Hematopoietic multipotent progenitor cell treated with erythropoietin and hydrocortisone succinate and interleukin-3 and kit ligand, for 17 days (in vitro differentiated cells): ENCODE measurements around the gene CERS6.

Experiments
- DNase-seq: peaks from one replicate; pipeline ENCODE4 v3.0.0-alpha.2; 2015; ENCODE audit warnings: low spot score

CERS6 gene

GRCh38 chr2:168443818-168444217 is 12.3 kb upstream of the CERS6 start:
- no peak for DNase-seq

GRCh38 chr2:168445960-168446359 is 10.1 kb upstream of the CERS6 start:
- no peak for DNase-seq

DNA sequence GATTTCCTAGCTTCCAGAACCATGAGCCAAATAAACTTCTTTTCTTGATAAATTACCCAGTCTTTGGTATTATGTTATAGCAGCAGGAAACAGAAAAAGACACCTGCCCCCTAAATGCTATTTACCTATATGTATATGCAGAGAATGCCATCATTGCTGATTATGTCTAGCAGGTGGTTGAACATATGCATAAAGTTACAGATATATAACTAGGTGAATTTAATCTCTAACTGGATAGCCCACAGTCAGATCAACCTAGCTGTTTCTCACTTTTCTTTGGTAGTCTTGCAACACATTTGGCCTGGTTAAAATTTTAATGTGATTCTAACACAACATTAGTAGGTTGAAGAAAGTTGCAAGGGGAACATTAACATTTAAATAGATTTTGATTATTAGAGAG is 7.1 kb upstream of the CERS6 start:
- DNase-seq: no peak

GRCh38 chr2:168449419-168449818 is 6.7 kb upstream of the CERS6 start:
- DNase-seq: no peak

- DNase-seq: no peak
Measured at GRCh38 chr2:168450171-168450570, 5.9 kb upstream of the CERS6 start.

- DNase-seq: no peak
Measured at GRCh38 chr2:168450732-168451131, 5.3 kb upstream of the CERS6 start.

- DNase-seq: no peak
Measured at GRCh38 chr2:168452781-168453180, 3.3 kb upstream of the CERS6 start.

- no peak for DNase-seq
Measured at GRCh38 chr2:168453404-168453803, 2.7 kb upstream of the CERS6 start.

DNA sequence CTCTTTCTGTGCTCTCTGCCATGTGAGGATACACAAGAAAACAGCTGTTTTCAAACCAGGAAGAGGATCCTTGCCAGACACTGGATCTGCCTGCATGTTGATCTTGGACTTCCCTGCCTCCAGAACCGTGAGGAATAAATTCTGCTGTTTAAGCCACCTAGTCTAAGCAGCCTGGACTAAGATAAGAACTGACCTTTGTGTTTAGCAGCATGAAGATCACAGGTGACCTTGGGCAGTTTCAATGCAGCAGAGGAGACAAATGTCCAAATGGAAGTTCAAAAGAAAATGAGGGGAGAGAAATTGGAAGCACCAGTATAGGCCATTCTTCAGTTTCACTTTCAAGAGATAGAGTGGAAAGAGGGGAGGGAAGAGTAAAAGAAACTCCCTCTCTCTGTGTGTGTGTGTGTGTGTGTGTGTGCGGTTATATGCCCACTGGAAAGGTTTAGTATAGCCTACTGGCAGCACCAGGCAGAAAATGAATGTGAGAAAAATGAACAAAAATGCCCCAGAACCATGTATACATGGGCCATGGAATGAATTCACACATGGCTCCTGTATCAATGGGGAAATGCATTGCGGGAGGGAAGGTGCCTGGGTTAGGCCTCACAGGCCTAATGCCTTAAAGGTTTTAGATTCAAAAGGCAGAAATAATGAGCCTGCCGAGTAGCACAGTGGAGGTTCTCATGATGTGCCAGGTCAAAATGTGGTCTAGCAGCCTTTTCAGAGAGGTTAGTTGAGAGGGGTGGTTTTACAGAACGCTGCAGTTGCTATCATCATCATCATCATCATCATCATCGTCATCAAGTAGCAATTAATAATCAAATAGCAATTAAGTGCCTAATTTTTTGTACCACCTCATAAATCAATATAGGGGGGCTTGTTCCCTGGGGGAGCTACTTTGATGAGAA is 1.1 kb upstream of the CERS6 start:
- no peak for DNase-seq

DNA sequence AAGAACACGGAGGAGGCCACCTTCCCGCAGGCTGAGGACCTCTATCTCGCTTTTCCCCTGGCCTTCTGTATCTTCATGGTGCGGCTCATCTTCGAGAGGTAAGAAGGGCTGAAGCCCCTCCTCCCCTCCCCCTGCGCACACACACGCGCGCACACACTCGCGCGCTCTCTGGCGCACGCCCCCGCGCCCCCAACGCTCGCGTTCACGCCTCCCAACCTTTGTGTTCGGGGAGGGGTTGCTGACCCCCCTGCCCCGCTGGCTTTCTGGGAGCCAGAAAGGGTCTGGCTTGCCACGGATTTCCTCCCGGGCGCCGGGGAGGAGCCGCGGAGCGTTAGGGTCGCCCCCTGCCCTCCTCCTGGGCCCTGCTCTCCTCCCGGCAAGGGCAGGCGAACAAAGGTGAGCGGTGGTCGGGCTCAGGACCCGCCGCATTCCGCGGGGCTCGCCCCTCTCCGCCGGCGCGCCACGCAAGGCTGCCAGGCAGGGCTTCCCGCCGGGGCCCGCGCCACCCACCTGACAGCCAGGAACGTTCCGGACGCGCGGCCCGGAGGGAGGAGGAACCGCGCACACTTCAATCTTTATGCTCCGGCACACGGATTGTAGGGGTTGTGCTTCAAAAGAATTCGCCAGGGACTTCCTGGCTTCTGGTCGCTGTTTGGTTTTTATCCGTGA is 583 bp downstream of the CERS6 start:
- peak; percentile 8 for DNase-seq

GRCh38 chr2:168457190-168457895 is 1.3 kb downstream of the CERS6 start:
- no peak for DNase-seq

GRCh38 chr2:168458139-168458538 is 2.1 kb downstream of the CERS6 start:
- DNase-seq: no peak

- no peak for DNase-seq
Measured at GRCh38 chr2:168459256-168459655, 3.2 kb downstream of the CERS6 start.

- DNase-seq: no peak
Measured at GRCh38 chr2:168460571-168460970, 4.5 kb downstream of the CERS6 start.

GRCh38 chr2:168461178-168461941 is 5.3 kb downstream of the CERS6 start:
- DNase-seq: no peak

- no peak for DNase-seq
Measured at GRCh38 chr2:168461942-168462331, 5.9 kb downstream of the CERS6 start.

GRCh38 chr2:168462543-168463045 is 6.5 kb downstream of the CERS6 start:
- DNase-seq: no peak

GRCh38 chr2:168465594-168465993 is 9.5 kb downstream of the CERS6 start:
- no peak for DNase-seq

DNA sequence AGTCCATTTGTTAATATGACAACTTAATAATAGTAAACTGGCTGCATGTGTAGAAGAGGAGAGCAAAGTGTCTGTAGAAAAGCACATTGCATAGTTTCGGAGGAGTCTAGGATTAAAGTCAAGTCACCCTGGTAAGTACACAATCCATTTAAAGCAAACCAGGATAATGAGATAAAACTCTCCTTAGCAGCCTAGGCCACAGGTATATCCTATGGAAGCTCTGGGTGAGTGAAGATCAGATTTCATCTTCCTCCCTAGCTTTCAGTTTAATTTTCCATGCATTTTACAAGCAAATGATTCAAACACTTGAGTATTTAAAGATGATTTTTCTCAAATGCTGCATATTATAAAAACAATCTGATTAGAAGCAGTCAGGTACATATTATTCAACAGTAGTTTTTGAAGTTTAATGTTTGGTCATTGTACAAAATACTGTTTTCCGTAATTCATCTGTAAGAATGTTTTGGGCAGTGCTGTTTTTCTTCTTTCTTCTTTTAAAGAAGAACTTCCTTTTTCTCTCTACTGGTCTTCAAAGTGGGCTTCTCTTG is 10.2 kb downstream of the CERS6 start:
- no peak for DNase-seq

GRCh38 chr2:168466834-168467565 is 10.9 kb downstream of the CERS6 start:
- DNase-seq: no peak

- no peak for DNase-seq
Measured at GRCh38 chr2:168467729-168468128, 11.7 kb downstream of the CERS6 start.
